Measurements from ENCODE around the gene TRPM2.

- TF ChIP-seq CTCF (IDR thresholded peaks at IDR 0.05 in 4 of 5, conservative IDR thresholded peaks at IDR 0.05 in 1 of 5) (no peak), POLR2A (IDR thresholded peaks at IDR 0.05) (no peak)
These were observed 4.6 kb upstream of the TRPM2 start for GRCh38 chr21:44348861-44349260.
